Nucleus accumbens (tissue), 56 donors: Measurements from ENCODE around the gene PPP3R1.

Experiments
- DNase-seq, 56 donors: peaks; one replicate each; lab custom pipeline; 2025; lab: John Stamatoyannopoulos, UW

PPP3R1 gene

DNA sequence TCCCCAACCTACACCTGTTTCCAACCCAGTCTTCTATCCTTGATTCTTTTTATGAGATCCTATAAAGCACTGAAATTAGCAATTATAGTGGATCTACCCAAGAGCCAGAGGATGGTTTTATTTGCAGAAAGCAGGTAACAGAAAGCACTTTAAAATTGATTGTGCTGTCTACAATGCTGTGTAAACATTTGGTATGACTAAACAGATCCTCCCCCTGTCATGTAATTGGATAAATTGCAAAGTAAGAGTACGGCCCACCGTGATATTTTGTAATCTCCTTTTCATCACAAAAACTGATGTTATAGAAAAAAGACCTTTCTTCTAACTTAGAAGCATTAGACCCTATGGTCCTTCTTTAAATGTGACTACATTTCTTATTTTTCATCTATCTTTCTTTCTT, 11.3 kb upstream of the PPP3R1 start:
- DNase-seq, result no peak

DNA sequence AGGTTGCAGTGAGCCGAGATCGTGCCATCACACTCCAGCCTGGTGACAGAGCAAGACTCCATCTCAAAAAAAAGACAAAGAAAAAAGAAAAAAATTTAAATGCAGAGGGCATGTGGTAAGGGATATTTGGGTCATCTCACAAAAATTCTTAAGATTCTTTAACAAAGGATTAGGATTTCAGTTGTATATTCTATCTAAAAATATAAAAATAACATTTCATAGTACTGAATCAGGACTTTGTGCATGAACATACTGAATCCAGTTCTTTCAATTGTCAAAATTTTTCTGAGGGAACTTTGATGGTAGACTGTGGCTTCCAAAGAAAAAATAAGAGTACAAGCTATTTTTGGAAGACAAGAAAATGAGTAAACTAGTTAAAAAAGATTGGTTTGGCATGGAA, 6.5 kb upstream of the PPP3R1 start:
- DNase-seq, result no peak

DNA sequence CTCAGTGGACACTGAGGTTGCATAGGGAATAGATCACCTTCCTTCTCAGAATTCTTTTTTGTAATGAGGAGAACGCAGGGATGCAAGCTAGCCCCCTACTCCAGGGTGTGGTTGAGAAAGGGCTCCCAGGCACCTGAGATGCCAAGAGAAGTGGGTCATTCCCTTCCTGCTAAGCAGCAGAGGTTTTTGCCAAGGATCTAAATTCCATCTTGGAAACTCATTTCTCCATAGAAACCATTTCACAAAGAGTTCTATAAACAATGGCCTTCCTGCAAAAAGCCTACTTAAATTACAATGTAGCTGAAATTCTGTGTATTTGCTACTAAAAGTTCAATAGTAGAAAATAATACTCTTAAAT, 3.7 kb upstream of the PPP3R1 start:
- peak in 1 of 56 donors; percentile 6 for DNase-seq

GRCh38 chr2:68253219-68254068, 1.1 kb upstream of the PPP3R1 start:
- DNase-seq, result peak in 3 of 56 donors; percentile 3 to 16 (median 8)

GRCh38 chr2:68251855-68252399, 405 bp downstream of the PPP3R1 start:
- peak in 16 of 56 donors; percentile 16 to 57 (median 46) for DNase-seq

DNA sequence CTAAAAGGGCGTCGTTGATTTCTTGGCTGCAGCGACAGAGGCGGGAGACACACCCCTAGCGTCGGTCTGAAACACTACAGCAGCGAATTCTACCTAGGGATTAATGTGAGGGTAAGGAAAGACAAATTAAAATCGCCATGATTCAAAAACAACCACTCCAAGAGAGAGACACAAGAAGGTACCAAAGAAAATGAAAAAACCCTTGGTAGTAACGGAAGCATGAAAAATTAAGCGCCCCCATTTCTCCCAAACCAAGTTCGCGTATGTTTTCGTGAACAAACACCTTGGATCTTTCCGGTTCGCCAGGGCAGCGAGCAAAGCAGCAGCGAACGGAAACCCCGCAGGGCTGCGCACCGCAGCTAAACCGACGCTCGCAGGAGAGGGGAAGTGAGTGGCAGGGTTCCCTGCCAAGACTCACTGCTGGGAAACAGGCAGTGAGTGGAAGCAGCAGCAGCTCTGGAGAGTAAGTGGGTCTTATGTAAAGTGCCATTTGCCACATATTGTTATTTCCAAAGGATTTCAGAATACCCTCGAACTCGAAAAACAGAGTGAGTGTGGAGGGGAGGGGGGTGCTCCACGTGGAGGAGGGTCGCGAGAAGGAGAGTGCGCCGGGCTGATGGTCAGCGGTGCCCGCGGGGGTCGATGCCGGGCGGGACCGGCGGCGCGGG, 1.0 kb downstream of the PPP3R1 start:
- DNase-seq, result peak in 47 of 56 donors; percentile 5 to 74 (median 36)

- no peak for DNase-seq
These were observed 1.6 kb downstream of the PPP3R1 start for GRCh38 chr2:68250652-68251186.

DNA sequence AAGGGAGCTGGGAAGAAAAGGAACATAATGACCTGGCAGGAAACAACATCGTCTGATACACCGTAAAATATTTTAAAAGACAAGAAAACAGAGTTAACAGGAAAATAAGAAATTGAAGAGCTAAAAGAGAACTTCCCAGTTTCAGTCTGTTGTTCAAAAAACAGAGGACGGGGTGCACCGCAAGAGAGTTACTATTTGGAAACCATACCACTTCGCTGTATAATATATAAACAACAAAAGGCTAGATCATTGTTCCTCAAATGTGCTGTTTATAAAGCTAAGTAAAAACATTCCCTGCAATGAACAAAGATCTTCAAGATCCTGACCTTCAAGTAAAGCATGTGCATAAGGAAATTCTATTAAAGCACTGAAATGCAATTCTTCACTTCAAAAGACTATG, 2.1 kb downstream of the PPP3R1 start:
- no peak for DNase-seq

DNA sequence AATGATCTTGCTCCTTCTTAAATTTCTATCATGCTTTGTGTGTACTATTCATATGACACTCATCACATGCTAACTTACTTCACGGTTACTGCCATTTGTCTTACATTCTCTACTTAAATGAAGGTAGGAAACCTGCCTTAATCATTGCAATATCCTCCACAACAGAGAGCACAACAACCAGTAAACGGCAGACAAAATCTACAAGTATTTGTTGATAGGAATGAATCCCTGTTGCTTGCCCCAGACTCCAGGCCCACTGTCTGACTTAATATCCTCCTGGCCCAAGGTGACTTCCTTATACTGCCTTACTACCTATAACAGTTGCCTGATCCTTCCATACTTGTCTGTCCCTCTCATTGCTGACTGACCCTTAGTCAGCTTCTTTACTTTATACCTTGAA, 3.5 kb downstream of the PPP3R1 start:
- DNase-seq, result no peak

GRCh38 chr2:68248361-68248760, 4.0 kb downstream of the PPP3R1 start:
- no peak for DNase-seq

DNA sequence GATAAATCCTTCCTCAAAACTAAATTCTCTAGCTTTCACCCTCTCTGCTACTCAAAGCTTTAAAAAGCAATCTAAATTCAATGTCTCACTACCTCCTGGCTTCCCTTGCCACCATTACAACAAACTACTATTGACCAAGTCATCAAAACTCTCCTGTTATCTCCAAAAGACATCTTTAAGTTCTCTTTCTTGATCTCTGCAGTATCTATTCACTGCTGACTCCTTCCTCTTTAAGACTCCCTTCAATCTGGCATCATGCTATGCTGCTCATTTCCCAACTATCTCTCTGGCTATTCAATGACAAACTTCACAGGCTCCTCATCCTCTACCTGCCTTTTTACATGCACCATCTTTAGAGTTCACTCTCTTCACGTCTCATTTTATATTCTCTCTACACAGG, 5.9 kb downstream of the PPP3R1 start:
- DNase-seq, result no peak

DNA sequence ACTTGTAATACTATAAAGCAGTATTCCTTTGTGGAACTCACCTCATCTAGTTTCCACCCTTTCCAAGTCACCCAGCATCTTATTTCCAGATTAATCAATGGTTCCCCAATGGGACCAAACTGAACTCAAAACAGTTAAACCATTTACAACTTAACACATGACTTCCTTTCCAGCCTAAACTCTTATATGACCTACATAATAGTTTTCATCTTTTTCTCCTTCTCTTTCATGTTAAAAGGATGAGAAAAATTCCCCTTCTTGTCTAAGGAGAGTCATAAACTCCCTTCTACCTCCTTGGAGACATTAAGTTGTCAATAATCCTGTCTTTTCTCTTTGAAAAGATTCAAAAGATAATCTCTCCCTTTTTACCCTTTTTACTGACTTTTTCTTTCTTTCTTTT, 6.7 kb downstream of the PPP3R1 start:
- no peak for DNase-seq

GRCh38 chr2:68245066-68245465, 7.3 kb downstream of the PPP3R1 start:
- no peak for DNase-seq

- DNase-seq, result no peak
These were observed 7.9 kb downstream of the PPP3R1 start for GRCh38 chr2:68244456-68244855.

- no peak for DNase-seq
These were observed 10.6 kb downstream of the PPP3R1 start for GRCh38 chr2:68241732-68242131.

DNA sequence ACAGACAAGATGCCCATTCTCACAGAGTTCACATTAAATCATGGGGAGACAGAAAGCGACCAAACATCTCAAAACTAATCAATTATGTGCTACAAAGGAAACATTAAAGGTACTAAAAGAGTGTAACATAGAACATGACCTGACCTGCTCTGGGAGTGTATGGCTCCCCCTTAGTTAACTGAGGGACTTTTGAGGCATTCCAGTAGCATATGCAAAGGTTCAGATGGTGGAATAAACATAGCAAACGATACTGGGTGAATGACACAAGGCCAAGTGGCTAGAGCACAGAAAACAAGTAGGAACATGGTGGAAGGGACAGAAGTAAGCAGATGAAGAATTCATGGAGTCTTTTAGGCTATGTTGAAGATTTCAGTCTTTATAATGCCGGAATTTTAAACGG, 11.9 kb downstream of the PPP3R1 start:
- DNase-seq, result no peak

DNA sequence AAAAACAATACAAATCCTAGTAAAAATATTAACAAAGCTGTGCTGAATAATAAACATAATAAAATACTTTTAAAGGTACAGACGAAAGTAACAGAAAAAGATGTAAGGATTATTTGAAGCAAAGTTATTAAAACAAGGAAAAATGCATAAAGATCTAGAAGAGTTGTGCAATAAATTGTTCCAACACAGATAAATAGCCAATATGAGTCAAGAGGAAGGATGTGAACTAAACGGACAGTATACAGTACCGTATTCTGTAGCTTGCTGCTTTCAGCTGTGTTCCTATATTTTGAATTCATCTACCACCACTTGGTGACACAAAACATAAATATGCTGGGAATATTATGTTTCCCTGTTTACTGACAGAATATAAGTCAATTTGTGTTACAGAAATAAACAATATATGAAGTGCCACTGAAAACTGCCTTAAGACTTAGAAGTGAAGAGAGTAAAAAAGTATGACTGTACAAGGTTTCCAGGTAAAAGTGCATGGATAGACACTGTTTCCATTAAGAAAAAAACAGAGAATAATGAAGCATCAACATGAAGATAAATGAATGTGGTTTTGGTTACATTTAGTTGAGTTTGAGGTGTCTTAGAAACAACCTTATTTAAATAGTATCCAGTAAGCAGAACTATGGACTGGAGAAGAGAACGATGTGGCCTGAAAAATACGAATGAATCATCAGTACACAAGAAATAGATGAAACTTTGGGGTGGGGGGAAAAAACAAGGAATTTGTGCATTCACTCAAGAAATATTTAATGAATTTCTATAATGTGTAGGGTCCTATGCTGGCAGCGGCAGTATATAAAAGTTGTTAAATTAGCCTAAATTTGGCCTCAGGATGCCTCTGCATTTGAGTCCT, 13.1 kb downstream of the PPP3R1 start:
- no peak for DNase-seq

DNA sequence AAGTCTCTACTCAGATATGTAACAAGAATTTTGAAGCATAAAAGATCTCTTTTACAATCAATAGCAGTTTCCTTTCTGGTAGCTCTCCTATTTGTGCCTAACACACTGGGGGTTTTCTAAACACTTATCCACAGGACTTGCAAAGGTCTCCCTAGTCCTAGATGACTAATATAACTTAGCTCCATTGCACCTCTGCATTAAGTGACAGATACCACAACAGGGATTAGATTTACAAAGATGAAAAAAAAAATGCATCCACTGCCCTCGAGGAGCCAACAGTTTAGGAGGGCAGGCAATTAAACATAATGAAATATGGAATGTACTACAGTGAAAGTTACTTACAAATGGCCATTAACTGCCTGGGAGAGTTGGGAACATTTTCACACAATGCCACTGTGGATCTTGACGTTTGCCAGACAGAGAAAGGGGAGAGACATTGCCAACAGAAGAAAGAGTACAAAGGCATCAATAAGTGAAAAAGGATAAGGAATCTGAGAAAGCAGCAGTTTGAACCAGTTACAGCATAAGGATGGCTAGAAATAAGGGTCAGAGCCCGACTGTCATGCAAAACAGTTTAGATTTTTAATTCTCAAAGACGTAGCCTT, 14.3 kb downstream of the PPP3R1 start:
- no peak for DNase-seq

- no peak for DNase-seq
These were observed 14.9 kb downstream of the PPP3R1 start for GRCh38 chr2:68237404-68237803.

DNA sequence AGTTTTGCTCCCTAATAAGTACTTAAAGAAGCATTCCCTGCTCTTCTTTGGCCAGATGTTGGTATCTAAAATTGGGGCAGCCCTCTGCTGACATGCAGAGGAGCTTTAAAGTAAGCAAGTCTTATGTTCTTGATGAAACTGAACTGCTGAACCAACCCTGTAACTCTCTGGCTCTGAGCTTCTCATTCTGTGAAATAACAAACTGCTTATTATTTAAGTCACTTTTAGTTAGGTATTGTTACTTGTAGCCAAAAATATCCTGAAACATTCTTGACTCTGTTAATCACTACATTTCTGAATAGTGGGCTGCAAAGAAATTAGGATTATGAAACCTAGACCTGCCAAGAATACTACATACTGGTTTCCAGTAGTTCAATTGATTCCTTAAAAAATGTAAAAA, 15.5 kb downstream of the PPP3R1 start:
- no peak for DNase-seq
